Measurements from ENCODE around the gene CNOT6L.

The CNOT6L gene

GRCh38 chr4:77706717-77707116 lies 112.5 kb downstream of the CNOT6L start:
- no peak for DNase-seq

- DNase-seq, result no peak
Observed at GRCh38 chr4:77703666-77704065, 115.5 kb downstream of the CNOT6L start.

GRCh38 chr4:77701121-77701520 lies 118.0 kb downstream of the CNOT6L start:
- no peak for DNase-seq

GRCh38 chr4:77699731-77700210 lies 119.4 kb downstream of the CNOT6L start:
- no peak for DNase-seq

GRCh38 chr4:77697860-77698590 lies 121.1 kb downstream of the CNOT6L start:
- no peak for DNase-seq

- DNase-seq, result no peak
Observed at GRCh38 chr4:77695774-77696173, 123.4 kb downstream of the CNOT6L start.

GRCh38 chr4:77692847-77693432 lies 126.2 kb downstream of the CNOT6L start:
- no peak for DNase-seq

GRCh38 chr4:77681792-77682191 lies 137.4 kb downstream of the CNOT6L start:
- no peak for DNase-seq

- DNase-seq, result no peak
Observed at GRCh38 chr4:77676842-77677241, 142.3 kb downstream of the CNOT6L start.

- DNase-seq, result no peak
Observed at GRCh38 chr4:77671051-77671450, 148.1 kb downstream of the CNOT6L start.

GRCh38 chr4:77669946-77670590 lies 149.1 kb downstream of the CNOT6L start:
- DNase-seq, result no peak

- DNase-seq, result no peak
Observed at GRCh38 chr4:77665381-77666069, 153.6 kb downstream of the CNOT6L start.
